Erythroblast (primary cell): ENCODE results near the gene STAC3.

ENCODE experiments used
- DNase-seq, 2 experiments: peaks; one replicate each; lab custom pipeline; 2025; lab: John Stamatoyannopoulos, UW
- GATA1 ChIP-seq: IDR thresholded peaks from 2 replicates; pipeline ENCODE4 v1.6.1; 2011; ENCODE audit warnings: low read depth, mild to moderate bottlenecking, control low read depth, low read length, moderate library complexity
- POLR2A ChIP-seq: IDR thresholded peaks from 2 replicates; pipeline ENCODE4 v1.6.1; 2011; ENCODE audit warnings: mild to moderate bottlenecking, low read length

STAC3 gene

DNA sequence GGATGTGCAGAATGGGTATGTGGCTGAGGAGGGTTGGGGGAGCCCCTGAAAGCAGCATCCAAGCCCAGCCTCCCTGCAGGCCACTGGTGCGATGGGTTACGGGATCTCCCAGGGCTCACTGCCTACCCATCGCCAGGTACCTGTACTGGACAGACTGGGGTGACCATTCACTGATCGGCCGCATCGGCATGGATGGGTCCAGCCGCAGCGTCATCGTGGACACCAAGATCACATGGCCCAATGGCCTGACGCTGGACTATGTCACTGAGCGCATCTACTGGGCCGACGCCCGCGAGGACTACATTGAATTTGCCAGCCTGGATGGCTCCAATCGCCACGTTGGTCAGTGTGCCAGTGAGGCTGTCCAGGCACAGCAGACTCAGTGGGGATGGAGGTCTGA is 52.7 kb downstream of the STAC3 start:
- TF ChIP-seq GATA1 (no peak), POLR2A (no peak)
- DNase-seq, result no peak

DNA sequence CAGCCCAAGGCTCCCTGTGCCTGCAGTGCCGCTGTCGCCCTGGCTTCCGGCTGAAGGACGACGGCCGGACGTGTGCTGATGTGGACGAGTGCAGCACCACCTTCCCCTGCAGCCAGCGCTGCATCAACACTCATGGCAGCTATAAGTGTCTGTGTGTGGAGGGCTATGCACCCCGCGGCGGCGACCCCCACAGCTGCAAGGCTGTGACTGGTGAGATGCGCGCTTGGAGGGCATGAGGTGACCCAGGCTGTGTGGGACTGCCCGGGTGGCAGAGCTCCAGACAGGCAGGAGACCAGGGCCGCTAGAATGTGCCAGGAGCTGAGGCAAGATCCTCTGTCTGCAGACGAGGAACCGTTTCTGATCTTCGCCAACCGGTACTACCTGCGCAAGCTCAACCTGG is 54.0 kb downstream of the STAC3 start:
- TF ChIP-seq GATA1, result no peak
- no peak for TF ChIP-seq POLR2A
- DNase-seq, result no peak

DNA sequence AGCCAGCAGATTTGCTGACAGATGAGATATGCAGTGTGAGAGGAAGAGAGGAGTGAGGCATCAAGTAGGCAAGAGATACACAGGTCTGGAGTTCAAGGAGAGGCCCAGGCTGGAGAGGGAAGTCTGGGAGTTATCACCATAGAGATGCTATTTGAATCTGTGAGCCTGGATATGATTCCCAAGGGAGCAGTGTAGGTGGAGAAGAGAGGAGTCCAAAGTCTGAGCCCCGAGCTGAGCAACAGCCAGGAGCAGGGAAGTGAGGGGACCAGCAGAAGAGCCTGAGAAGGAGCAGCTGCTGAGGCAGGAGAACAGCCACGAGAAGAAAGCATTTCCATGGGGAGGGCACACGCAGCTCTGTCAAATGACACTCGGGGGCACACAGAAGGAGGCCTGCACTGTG is 54.5 kb downstream of the STAC3 start:
- no peak for DNase-seq
- TF ChIP-seq GATA1 (no peak), POLR2A (no peak)

DNA sequence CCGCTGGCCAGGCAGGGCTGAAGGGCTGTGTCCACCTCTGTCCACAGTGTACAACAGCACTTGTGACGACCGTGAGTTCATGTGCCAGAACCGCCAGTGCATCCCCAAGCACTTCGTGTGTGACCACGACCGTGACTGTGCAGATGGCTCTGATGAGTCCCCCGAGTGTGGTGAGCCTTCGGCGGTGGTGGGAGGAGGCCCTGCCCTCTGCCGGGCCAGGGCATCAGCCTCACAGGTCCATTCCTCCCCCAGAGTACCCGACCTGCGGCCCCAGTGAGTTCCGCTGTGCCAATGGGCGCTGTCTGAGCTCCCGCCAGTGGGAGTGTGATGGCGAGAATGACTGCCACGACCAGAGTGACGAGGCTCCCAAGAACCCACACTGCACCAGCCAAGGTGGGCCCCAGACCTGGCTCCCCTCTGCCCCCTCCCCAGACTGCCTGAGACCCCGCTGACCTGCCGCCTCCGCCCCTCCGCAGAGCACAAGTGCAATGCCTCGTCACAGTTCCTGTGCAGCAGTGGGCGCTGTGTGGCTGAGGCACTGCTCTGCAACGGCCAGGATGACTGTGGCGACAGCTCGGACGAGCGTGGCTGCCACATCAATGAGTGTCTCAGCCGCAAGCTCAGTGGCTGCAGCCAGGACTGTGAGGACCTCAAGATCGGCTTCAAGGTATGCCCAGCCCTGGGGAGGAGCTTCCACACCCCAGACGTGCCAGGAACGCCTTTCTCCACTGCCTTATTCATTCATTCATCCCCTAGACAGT is 55.2 kb downstream of the STAC3 start:
- DNase-seq, result no peak
- TF ChIP-seq GATA1, result no peak
- TF ChIP-seq POLR2A, result no peak

DNA sequence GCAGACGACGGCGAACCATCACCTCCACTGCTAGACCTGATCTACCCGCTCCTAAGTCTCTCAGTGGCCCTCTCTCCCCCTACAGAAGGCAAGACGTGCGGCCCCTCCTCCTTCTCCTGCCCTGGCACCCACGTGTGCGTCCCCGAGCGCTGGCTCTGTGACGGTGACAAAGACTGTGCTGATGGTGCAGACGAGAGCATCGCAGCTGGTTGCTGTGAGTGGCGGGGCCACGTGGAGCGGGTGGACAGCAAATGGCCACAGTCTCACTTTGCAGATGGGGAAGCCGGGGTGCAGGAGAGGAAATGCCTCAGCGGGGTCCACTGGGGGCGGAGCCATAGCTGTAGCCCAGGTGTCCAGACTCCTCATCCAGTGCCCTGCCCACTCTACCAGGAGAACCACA is 55.8 kb downstream of the STAC3 start:
- TF ChIP-seq POLR2A (no peak), GATA1 (no peak)

DNA sequence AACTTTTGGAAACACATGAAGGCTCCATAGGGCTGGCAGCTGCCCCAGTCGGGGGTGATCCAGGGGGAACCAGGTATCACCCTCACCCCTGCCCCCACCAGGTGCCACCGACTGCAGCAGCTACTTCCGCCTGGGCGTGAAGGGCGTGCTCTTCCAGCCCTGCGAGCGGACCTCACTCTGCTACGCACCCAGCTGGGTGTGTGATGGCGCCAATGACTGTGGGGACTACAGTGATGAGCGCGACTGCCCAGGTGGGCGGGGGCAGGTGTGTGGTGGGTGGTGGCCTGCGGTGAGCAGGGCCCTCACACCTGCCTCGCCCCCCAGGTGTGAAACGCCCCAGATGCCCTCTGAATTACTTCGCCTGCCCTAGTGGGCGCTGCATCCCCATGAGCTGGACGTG is 56.7 kb downstream of the STAC3 start:
- TF ChIP-seq GATA1 (no peak), POLR2A (no peak)
- no peak for DNase-seq

More for the DNA sequence above, 55.8 kb downstream of the STAC3 start:
- no peak for DNase-seq

DNA sequence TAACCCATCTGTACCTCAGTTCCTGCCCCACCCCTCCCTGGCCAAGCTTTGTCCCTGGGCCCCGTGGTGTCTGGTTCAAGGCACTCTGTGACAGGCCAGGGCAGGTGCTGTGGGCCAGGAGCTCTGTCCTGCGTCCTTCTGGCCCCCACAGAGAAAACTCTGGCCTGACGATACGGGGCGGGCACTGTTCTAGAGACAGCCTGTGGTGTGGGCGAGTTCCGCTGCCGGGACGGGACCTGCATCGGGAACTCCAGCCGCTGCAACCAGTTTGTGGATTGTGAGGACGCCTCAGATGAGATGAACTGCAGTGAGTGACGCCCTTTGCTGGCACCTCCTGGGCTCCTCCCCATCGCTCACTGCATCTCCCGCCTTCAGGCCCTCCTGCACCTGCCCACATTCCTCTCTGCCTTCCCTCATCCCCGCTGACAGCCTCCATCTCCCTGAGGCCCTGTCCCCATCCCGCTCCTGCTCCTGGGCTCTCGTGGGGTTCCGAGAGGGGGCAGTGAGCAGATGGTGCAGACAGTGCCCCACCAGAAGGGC is 57.2 kb downstream of the STAC3 start:
- TF ChIP-seq GATA1, result no peak
- TF ChIP-seq POLR2A, result no peak
- no peak for DNase-seq
